OCI-LY1 (cell line): ENCODE data around the gene ARHGEF10L.

Experiments used
- H2AFZ ChIP-seq: fragments of 200-600 bp; sonication (generic), shearing (Covaris generic); 2 replicates; pipeline ENCODE4 v1.6.0; 2014; ENCODE audit warnings: antibody characterized with exemption, mild to moderate bottlenecking, low read length
- H3F3A ChIP-seq: fragments of 200-600 bp; sonication (generic), shearing (Covaris generic); 2 replicates; pipeline ENCODE4 v1.6.0; 2014; ENCODE audit warnings: mild to moderate bottlenecking, antibody characterized with exemption, low read length, moderate library complexity; ENCODE audit not compliant: insufficient read depth
- H3K27ac ChIP-seq: fragments of 200-600 bp; sonication (generic); 2 replicates; pipeline ENCODE4 v1.5.1; 2014; ENCODE audit warnings: low read length, mixed run types, mild to moderate bottlenecking, low read depth; ENCODE audit not compliant: poor library complexity, severe bottlenecking
- H3K27me3 ChIP-seq: fragments of 200-600 bp; sonication (generic); 2 replicates; pipeline ENCODE4 v1.6.0; 2014; ENCODE audit warnings: antibody characterized with exemption, mild to moderate bottlenecking, low read length, moderate library complexity; ENCODE audit not compliant: insufficient read depth
- H3K36me3 ChIP-seq: fragments of 200-600 bp; sonication (generic); 2 replicates; pipeline ENCODE4 v1.6.1; 2014; ENCODE audit warnings: mild to moderate bottlenecking, antibody characterized with exemption, low read length, moderate library complexity, mixed read lengths; ENCODE audit not compliant: insufficient read depth
- H3K4me1 ChIP-seq: fragments of 200-600 bp; sonication (generic); 2 replicates; pipeline ENCODE4 v1.5.1; 2014; ENCODE audit warnings: mild to moderate bottlenecking, low read length, moderate library complexity; ENCODE audit not compliant: insufficient read depth, severe bottlenecking
- H3K4me2 ChIP-seq: fragments of 200-600 bp; sonication (generic), shearing (Covaris generic); 2 replicates; pipeline ENCODE4 v1.6.1; 2014; ENCODE audit warnings: low read length
- H3K4me3 ChIP-seq: fragments of 200-600 bp; sonication (generic); 2 replicates; pipeline ENCODE4 v1.5.1; 2014; ENCODE audit warnings: low read length, low read depth, mild to moderate bottlenecking, mixed read lengths; ENCODE audit not compliant: poor library complexity, severe bottlenecking
- H3K79me2 ChIP-seq: fragments of 200-600 bp; shearing (Covaris generic); 2 replicates; pipeline ENCODE4 v1.6.1; 2016; ENCODE audit warnings: mixed run types, low read length, mixed read lengths; ENCODE audit not compliant: insufficient read depth
- H3K9ac ChIP-seq: fragments of 200-600 bp; sonication (generic), shearing (Covaris generic); 2 replicates; pipeline ENCODE4 v1.6.1; 2014; ENCODE audit warnings: mild to moderate bottlenecking, low read length, mixed read lengths
- H3K9me2 ChIP-seq: fragments of 200-600 bp; sonication (generic), shearing (Covaris generic); 2 replicates; pipeline ENCODE4 v1.6.1; 2014; ENCODE audit warnings: low read depth, mild to moderate bottlenecking, low read length, mixed read lengths
- H3K9me3 ChIP-seq: fragments of 200-600 bp; shearing (Covaris generic); 2 replicates; pipeline ENCODE4 v1.6.1; 2014; ENCODE audit warnings: low read length, mixed read lengths
- H4K20me1 ChIP-seq: fragments of 200-600 bp; sonication (generic), shearing (Covaris generic); 2 replicates; pipeline ENCODE4 v1.6.0; 2016; ENCODE audit warnings: mild to moderate bottlenecking, low read length; ENCODE audit not compliant: insufficient read depth
- EZH2 ChIP-seq: fragments of 200-600 bp; sonication (generic), shearing (Covaris generic); IDR thresholded peaks from 2 replicates; pipeline ENCODE4 v1.8.0; 2017; ENCODE audit warnings: borderline replicate concordance, mixed run types, mild to moderate bottlenecking, antibody characterized with exemption, low read length, moderate library complexity, mixed read lengths
- TF ChIP-seq, protein P1 (sequence below): fragments of 200-600 bp; sonication (generic), shearing (Covaris generic); IDR thresholded peaks from 2 replicates; pipeline ENCODE4 v1.5.1; 2017; ENCODE audit warnings: mild to moderate bottlenecking, antibody characterized with exemption, low read length, moderate library complexity, mixed read lengths

Gene ARHGEF10L

GRCh38 chr1:17724150-17724549 lies 184.7 kb downstream of the ARHGEF10L start:
- Histone ChIP-seq H3F3A (no peaks in the 10 kb centered on the region), H3K9me3 (no peaks in the 10 kb centered on the region), H3K9me2 (no peaks in the 10 kb centered on the region), H3K36me3 (no peaks in the 10 kb centered on the region), H3K4me2 (no peak overlapping the region), H3K4me3 (no peak overlapping the region), H3K9ac (no peak overlapping the region), H3K79me2 (no peaks in the 10 kb centered on the region), H3K27me3 (no peaks in the 10 kb centered on the region), H4K20me1 (no peaks in the 10 kb centered on the region), H3K4me1 (no peaks in the 10 kb centered on the region), H3K27ac (no peak overlapping the region), H2AFZ (no peak overlapping the region)
- TF ChIP-seq, protein P1, sequence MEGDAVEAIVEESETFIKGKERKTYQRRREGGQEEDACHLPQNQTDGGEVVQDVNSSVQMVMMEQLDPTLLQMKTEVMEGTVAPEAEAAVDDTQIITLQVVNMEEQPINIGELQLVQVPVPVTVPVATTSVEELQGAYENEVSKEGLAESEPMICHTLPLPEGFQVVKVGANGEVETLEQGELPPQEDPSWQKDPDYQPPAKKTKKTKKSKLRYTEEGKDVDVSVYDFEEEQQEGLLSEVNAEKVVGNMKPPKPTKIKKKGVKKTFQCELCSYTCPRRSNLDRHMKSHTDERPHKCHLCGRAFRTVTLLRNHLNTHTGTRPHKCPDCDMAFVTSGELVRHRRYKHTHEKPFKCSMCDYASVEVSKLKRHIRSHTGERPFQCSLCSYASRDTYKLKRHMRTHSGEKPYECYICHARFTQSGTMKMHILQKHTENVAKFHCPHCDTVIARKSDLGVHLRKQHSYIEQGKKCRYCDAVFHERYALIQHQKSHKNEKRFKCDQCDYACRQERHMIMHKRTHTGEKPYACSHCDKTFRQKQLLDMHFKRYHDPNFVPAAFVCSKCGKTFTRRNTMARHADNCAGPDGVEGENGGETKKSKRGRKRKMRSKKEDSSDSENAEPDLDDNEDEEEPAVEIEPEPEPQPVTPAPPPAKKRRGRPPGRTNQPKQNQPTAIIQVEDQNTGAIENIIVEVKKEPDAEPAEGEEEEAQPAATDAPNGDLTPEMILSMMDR = no peak
- no peak for TF ChIP-seq EZH2

- H3K4me2 ChIP-seq = no peak overlapping the region
- no peaks in the 10 kb centered on the region for H4K20me1 ChIP-seq
- no peak overlapping the region for H3K4me3 ChIP-seq
- TF ChIP-seq, protein P1 = no peak
- no peak for TF ChIP-seq EZH2
- no peaks in the 10 kb centered on the region for H3K4me1 ChIP-seq
- H3K9me3 ChIP-seq = no peaks in the 10 kb centered on the region
- no peak overlapping the region for H3K27ac ChIP-seq
- H3K9ac ChIP-seq = no peak overlapping the region
- H3K9me2 ChIP-seq = no peaks in the 10 kb centered on the region
- no peak overlapping the region for H2AFZ ChIP-seq
- no peaks in the 10 kb centered on the region for H3K79me2 ChIP-seq
- H3K36me3 ChIP-seq = no peaks in the 10 kb centered on the region
- H3K27me3 ChIP-seq = no peaks in the 10 kb centered on the region
- H3F3A ChIP-seq = no peaks in the 10 kb centered on the region
These were observed 185.7 kb downstream of the ARHGEF10L start for GRCh38 chr1:17725084-17725719.

GRCh38 chr1:17725811-17726582 lies 186.5 kb downstream of the ARHGEF10L start:
- H3K9me2 ChIP-seq = no peaks in the 10 kb centered on the region
- no peaks in the 10 kb centered on the region for H3F3A ChIP-seq
- H3K36me3 ChIP-seq = no peaks in the 10 kb centered on the region
- H3K4me3 ChIP-seq = no peak overlapping the region
- H3K4me1 ChIP-seq = no peaks in the 10 kb centered on the region
- no peaks in the 10 kb centered on the region for H3K9me3 ChIP-seq
- no peaks in the 10 kb centered on the region for H4K20me1 ChIP-seq
- no peak overlapping the region for H2AFZ ChIP-seq
- no peak overlapping the region for H3K9ac ChIP-seq
- no peaks in the 10 kb centered on the region for H3K27me3 ChIP-seq
- H3K27ac ChIP-seq = no peak overlapping the region
- no peaks in the 10 kb centered on the region for H3K79me2 ChIP-seq
- no peak overlapping the region for H3K4me2 ChIP-seq
- TF ChIP-seq, protein P1 = no peak
- TF ChIP-seq EZH2 = no peak
